HepG2 (cell line): ENCODE results near the gene RILP. TPM values are rescaled to one million over a fixed set of nuclear protein-coding genes. Genes with fewer than 3 reads are reported as not detected.

Experiments used
- FOXJ3 ChIP-seq: sonication (generic); formaldehyde crosslinking; IDR thresholded peaks from 2 replicates; pipeline ENCODE4 v1.4.0; 2020; ENCODE audit warnings: missing genetic modification reagents, mild to moderate bottlenecking, borderline replicate concordance
- ISX ChIP-seq: sonication (generic); formaldehyde crosslinking; conservative IDR thresholded peaks from 2 replicates; pipeline ENCODE4 v1.5.0; 2020; ENCODE audit warnings: missing genetic modification reagents
- MED13 ChIP-seq: sonication (generic); formaldehyde crosslinking; IDR thresholded peaks from 2 replicates; pipeline ENCODE4 v1.5.0; 2020; ENCODE audit warnings: missing genetic modification reagents
- POGZ ChIP-seq: sonication (generic); formaldehyde crosslinking; IDR thresholded peaks from 2 replicates; pipeline ENCODE4 v1.4.0; 2020; ENCODE audit warnings: mild to moderate bottlenecking, missing genetic modification reagents
- RARG ChIP-seq: sonication (generic); formaldehyde crosslinking; IDR thresholded peaks from 2 replicates; pipeline ENCODE4 v1.4.0; 2020; ENCODE audit warnings: low read depth, mild to moderate bottlenecking, missing genetic modification reagents
- RBAK ChIP-seq: sonication (generic); formaldehyde crosslinking; IDR thresholded peaks from 2 replicates; pipeline ENCODE4 v1.5.1; 2020; ENCODE audit warnings: mild to moderate bottlenecking, missing genetic modification reagents
- RXRA ChIP-seq: sonication (generic); formaldehyde crosslinking; IDR thresholded peaks from 2 replicates; pipeline ENCODE4 v1.5.1; 2020; ENCODE audit warnings: missing genetic modification reagents
- SCMH1 ChIP-seq: sonication (generic); formaldehyde crosslinking; IDR thresholded peaks from 2 replicates; pipeline ENCODE4 v1.9.0; 2021; ENCODE audit warnings: missing genetic modification reagents, mild to moderate bottlenecking, borderline replicate concordance
- TFE3 ChIP-seq: IDR thresholded peaks from 2 replicates; pipeline ENCODE4 v1.6.1; 2016
- TMF1 ChIP-seq: sonication (generic); formaldehyde crosslinking; IDR thresholded peaks from 2 replicates; pipeline ENCODE4 v1.8.1; 2022; ENCODE audit warnings: low read depth, missing genetic modification reagents
- TRIM22 ChIP-seq: fragments of 450-650 bp; IDR thresholded peaks from 2 replicates; pipeline ENCODE4 v1.6.1; 2017
- ZNF329 ChIP-seq: sonication (generic); formaldehyde crosslinking; IDR thresholded peaks from 2 replicates; pipeline ENCODE4 v1.9.0; 2021; ENCODE audit warnings: low read depth, mild to moderate bottlenecking, missing genetic modification reagents
- ZNF44 ChIP-seq: sonication (generic); formaldehyde crosslinking; IDR thresholded peaks from 2 replicates; pipeline ENCODE4 v1.5.1; 2020; ENCODE audit warnings: mild to moderate bottlenecking, missing genetic modification reagents
- ZNF567 ChIP-seq: sonication (generic); formaldehyde crosslinking; IDR thresholded peaks from 2 replicates; pipeline ENCODE4 v1.8.1; 2023; ENCODE audit warnings: mild to moderate bottlenecking, missing genetic modification reagents, borderline replicate concordance
- polyA plus RNA-seq, 8 experiments: library from polyadenylated mRNA; depleted of rRNA in 3 of 8; stranded (reverse) in 7 of 8; unstranded in 1 of 8; fragments of >200 nt; fragmentation: Illumina TruSeq in 4 of 8; extraction: Trizol in 4 of 8; gene quantifications; 2 replicates each; pipeline versions ENCODE4 v1.2.1 to v1.2.3, GENCODE V29; 2011 to 2016; ENCODE audit warnings: low read depth in 4 of 8, missing spikeins in 1 of 8, mixed read lengths in 1 of 8; ENCODE audit not compliant: insufficient read depth in 1 of 8
- total RNA-seq, 5 experiments: library from RNA; depleted of rRNA; stranded (reverse); fragments of >200 nt; fragmentation: Illumina TruSeq; extraction: Trizol; gene quantifications; 2 replicates each; pipeline ENCODE4 v1.2.3, GENCODE V29; 2016; ENCODE audit warnings: low read depth in 1 of 5
- TF ChIP-seq, protein P1 (sequence below): sonication (generic); formaldehyde crosslinking; IDR thresholded peaks from 2 replicates; pipeline ENCODE4 v1.9.0; 2021; ENCODE audit warnings: missing genetic modification reagents, mild to moderate bottlenecking, borderline replicate concordance
- TF ChIP-seq, protein P2 (sequence below): sonication (generic); formaldehyde crosslinking; IDR thresholded peaks from 2 replicates; pipeline ENCODE4 v1.5.0; 2020; ENCODE audit warnings: mild to moderate bottlenecking, missing genetic modification reagents, borderline replicate concordance

Gene RILP
- total and polyA plus RNA-seq, 2 of the 13 experiments (the other 11 are each of a cell fraction or from before 2014, with no cell fraction given) = 6.6 to 8.1 TPM

GRCh38 chr17:1629504-1630310, 20.0 kb downstream of the RILP start (continued):
- TF ChIP-seq ISX (CRISPR knock-in tag) = no peak
- TF ChIP-seq RBAK (CRISPR knock-in tag) = no peak
- TF ChIP-seq FOXJ3 (CRISPR knock-in tag) = no peak
- no peak for TF ChIP-seq TRIM22
- TF ChIP-seq ZNF44 = no peak
- TF ChIP-seq TFE3 = no peak
- TF ChIP-seq TMF1 (CRISPR knock-in tag) = no peak
- no peak for TF ChIP-seq POGZ
- TF ChIP-seq ZNF329 (CRISPR knock-in tag) = no peak
- no peak for TF ChIP-seq RARG (CRISPR knock-in tag)
- TF ChIP-seq, protein P1, sequence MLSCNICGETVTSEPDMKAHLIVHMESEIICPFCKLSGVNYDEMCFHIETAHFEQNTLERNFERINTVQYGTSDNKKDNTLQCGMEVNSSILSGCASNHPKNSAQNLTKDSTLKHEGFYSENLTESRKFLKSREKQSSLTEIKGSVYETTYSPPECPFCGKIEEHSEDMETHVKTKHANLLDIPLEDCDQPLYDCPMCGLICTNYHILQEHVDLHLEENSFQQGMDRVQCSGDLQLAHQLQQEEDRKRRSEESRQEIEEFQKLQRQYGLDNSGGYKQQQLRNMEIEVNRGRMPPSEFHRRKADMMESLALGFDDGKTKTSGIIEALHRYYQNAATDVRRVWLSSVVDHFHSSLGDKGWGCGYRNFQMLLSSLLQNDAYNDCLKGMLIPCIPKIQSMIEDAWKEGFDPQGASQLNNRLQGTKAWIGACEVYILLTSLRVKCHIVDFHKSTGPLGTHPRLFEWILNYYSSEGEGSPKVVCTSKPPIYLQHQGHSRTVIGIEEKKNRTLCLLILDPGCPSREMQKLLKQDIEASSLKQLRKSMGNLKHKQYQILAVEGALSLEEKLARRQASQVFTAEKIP (CRISPR knock-in tag) = no peak
- TF ChIP-seq ZNF567 = no peak
- no peak for TF ChIP-seq MED13 (CRISPR knock-in tag)
- no peak for TF ChIP-seq SCMH1 (CRISPR knock-in tag)
- TF ChIP-seq, protein P2, sequence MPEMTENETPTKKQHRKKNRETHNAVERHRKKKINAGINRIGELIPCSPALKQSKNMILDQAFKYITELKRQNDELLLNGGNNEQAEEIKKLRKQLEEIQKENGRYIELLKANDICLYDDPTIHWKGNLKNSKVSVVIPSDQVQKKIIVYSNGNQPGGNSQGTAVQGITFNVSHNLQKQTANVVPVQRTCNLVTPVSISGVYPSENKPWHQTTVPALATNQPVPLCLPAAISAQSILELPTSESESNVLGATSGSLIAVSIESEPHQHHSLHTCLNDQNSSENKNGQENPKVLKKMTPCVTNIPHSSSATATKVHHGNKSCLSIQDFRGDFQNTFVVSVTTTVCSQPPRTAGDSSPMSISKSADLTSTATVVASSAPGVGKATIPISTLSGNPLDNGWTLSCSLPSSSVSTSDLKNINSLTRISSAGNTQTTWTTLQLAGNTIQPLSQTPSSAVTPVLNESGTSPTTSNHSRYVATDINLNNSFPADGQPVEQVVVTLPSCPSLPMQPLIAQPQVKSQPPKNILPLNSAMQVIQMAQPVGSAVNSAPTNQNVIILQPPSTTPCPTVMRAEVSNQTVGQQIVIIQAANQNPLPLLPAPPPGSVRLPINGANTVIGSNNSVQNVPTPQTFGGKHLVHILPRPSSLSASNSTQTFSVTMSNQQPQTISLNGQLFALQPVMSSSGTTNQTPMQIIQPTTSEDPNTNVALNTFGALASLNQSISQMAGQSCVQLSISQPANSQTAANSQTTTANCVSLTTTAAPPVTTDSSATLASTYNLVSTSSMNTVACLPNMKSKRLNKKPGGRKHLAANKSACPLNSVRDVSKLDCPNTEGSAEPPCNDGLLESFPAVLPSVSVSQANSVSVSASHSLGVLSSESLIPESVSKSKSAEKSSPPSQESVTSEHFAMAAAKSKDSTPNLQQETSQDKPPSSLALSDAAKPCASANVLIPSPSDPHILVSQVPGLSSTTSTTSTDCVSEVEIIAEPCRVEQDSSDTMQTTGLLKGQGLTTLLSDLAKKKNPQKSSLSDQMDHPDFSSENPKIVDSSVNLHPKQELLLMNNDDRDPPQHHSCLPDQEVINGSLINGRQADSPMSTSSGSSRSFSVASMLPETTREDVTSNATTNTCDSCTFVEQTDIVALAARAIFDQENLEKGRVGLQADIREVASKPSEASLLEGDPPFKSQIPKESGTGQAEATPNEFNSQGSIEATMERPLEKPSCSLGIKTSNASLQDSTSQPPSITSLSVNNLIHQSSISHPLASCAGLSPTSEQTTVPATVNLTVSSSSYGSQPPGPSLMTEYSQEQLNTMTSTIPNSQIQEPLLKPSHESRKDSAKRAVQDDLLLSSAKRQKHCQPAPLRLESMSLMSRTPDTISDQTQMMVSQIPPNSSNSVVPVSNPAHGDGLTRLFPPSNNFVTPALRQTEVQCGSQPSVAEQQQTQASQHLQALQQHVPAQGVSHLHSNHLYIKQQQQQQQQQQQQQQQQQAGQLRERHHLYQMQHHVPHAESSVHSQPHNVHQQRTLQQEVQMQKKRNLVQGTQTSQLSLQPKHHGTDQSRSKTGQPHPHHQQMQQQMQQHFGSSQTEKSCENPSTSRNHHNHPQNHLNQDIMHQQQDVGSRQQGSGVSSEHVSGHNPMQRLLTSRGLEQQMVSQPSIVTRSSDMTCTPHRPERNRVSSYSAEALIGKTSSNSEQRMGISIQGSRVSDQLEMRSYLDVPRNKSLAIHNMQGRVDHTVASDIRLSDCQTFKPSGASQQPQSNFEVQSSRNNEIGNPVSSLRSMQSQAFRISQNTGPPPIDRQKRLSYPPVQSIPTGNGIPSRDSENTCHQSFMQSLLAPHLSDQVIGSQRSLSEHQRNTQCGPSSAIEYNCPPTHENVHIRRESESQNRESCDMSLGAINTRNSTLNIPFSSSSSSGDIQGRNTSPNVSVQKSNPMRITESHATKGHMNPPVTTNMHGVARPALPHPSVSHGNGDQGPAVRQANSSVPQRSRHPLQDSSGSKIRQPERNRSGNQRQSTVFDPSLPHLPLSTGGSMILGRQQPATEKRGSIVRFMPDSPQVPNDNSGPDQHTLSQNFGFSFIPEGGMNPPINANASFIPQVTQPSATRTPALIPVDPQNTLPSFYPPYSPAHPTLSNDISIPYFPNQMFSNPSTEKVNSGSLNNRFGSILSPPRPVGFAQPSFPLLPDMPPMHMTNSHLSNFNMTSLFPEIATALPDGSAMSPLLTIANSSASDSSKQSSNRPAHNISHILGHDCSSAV (CRISPR knock-in tag) = no peak
- TF ChIP-seq RXRA = no peak
